Colonic mucosa (tissue), 4 donors: ENCODE measurements around the gene MUC3A. TPM values are rescaled to one million over a fixed set of nuclear protein-coding genes. Genes with fewer than 3 reads are reported as not detected.
A peak's percentile ranks its signal among the peaks of the same experiment; 100 is the strongest.
"Not testable (repeated sequence)": the region's sequence is repeated elsewhere in the genome, so short reads cannot be mapped to it uniquely, and the experiment has no call there.

Source experiments
- DNase-seq: peaks from one replicate; pipeline ENCODE4 v3.0.0-alpha.2; 2020
- H3K27ac ChIP-seq: fragments of 200-600 bp; one replicate; pipeline ENCODE4 v1.8.0; 2021
- H3K27me3 ChIP-seq: fragments of 200-600 bp; one replicate; pipeline ENCODE4 v1.8.0; 2021
- H3K36me3 ChIP-seq: fragments of 200-600 bp; one replicate; pipeline ENCODE4 v1.8.0; 2021
- H3K4me1 ChIP-seq: fragments of 200-600 bp; one replicate; pipeline ENCODE4 v1.8.0; 2021; ENCODE audit warnings: mild to moderate bottlenecking
- H3K4me3 ChIP-seq: fragments of 200-600 bp; one replicate; pipeline ENCODE4 v1.8.0; 2021
- H3K9ac ChIP-seq, 2 donors: one replicate each; pipeline ENCODE4 v1.7.0; 2013; ENCODE audit warnings: control low read depth in 2 of 2, low read depth in 2 of 2, low read length in 2 of 2
- H3K9me3 ChIP-seq: fragments of 200-600 bp; one replicate; pipeline ENCODE4 v1.8.0; 2021
- CTCF ChIP-seq: fragments of 200-600 bp; IDR thresholded peaks from one replicate; pipeline ENCODE4 v1.8.0; 2022; ENCODE audit warnings: antibody characterized with exemption, mild to moderate bottlenecking
- intact Hi-C: fragments of 100-400 bp; cut with DNase I; formaldehyde crosslinking; loops from one replicate; pipeline ENCODE4 v1.14.1; 2022
- total RNA-seq, 2 donors: library from RNA; stranded (reverse); fragmentation: NEBNext Ultra II Directional in 1 of 2; extraction: Animal tissue kit (Norgen Biotek cat#: 25700) in 1 of 2; gene quantifications; one replicate each; pipeline ENCODE4 v1.2.1, GENCODE V29; 2021
- donor health status: healthy.
- donor health status: DM: no; HTN: no; CAD: no.
- donor health status: DM: no; HTN: no; CAD: no.

The MUC3A gene
- total RNA-seq, 2 donors from 2014 or later: 137 to 149 TPM

GRCh38 chr7:101002333-101002732 is 53.0 kb downstream of the MUC3A start:
- H3K36me3 ChIP-seq, H3K4me3 ChIP-seq, intact Hi-C loops, H3K4me1 ChIP-seq, DNase-seq, H3K27me3 ChIP-seq, H3K9ac ChIP-seq, H3K27ac ChIP-seq, H3K9me3 ChIP-seq: not testable (repeated sequence)

- DNase-seq: not testable (repeated sequence)
Observed at GRCh38 chr7:101007361-101007760, 58.0 kb downstream of the MUC3A start.

GRCh38 chr7:101009629-101010028 is 60.3 kb downstream of the MUC3A start:
- H3K27me3 ChIP-seq: no peaks in the 10 kb centered on the region
- no peak for DNase-seq
- peaks cover 6% of the 10 kb centered on the region for H3K36me3 ChIP-seq
- H3K9me3 ChIP-seq: no peaks in the 10 kb centered on the region
- no peaks in the 10 kb centered on the region for H3K4me1 ChIP-seq
- H3K4me3 ChIP-seq: no peak overlapping the region
- TF ChIP-seq CTCF: no peak
- no peak overlapping the region for H3K9ac ChIP-seq
- H3K27ac ChIP-seq: no peak overlapping the region
- intact Hi-C loops: no loop called here

More at GRCh38 chr7:101007361-101007760, 58.0 kb downstream of the MUC3A start:
- H3K36me3 ChIP-seq, intact Hi-C loops, H3K27me3 ChIP-seq, H3K9me3 ChIP-seq, H3K27ac ChIP-seq, H3K4me3 ChIP-seq, H3K9ac ChIP-seq, H3K4me1 ChIP-seq: not testable (repeated sequence)

- no peak overlapping the region for H3K9ac ChIP-seq
- TF ChIP-seq CTCF: no peak
- peaks cover 6% of the 10 kb centered on the region for H3K36me3 ChIP-seq
- no peaks in the 10 kb centered on the region for H3K27me3 ChIP-seq
- no peak overlapping the region for H3K4me3 ChIP-seq
- intact Hi-C loops: no loop called here
- no peaks in the 10 kb centered on the region for H3K4me1 ChIP-seq
- no peak overlapping the region for H3K27ac ChIP-seq
- no peaks in the 10 kb centered on the region for H3K9me3 ChIP-seq
- no peak for DNase-seq
Observed at GRCh38 chr7:101012931-101013330, 63.6 kb downstream of the MUC3A start.

GRCh38 chr7:101015626-101016025 is 66.3 kb downstream of the MUC3A start:
- Histone ChIP-seq H3K27ac (no peak overlapping the region), H3K4me3 (no peak overlapping the region), H3K36me3 (peaks cover 6% of the 10 kb centered on the region), H3K4me1 (no peaks in the 10 kb centered on the region), H3K9ac (no peak overlapping the region), H3K9me3 (no peaks in the 10 kb centered on the region), H3K27me3 (no peaks in the 10 kb centered on the region)
- TF ChIP-seq CTCF: no peak
- no peak for DNase-seq
- intact Hi-C loops: no loop called here

- Histone ChIP-seq H3K4me3 (peak overlapping the region; percentile 40), H3K36me3 (peaks cover 6% of the 10 kb centered on the region), H3K27ac (peak overlapping the region; percentile 76), H3K9ac (peak overlapping the region; percentile 58 to 61), H3K4me1 (no peaks in the 10 kb centered on the region), H3K9me3 (no peaks in the 10 kb centered on the region), H3K27me3 (no peaks in the 10 kb centered on the region)
- intact Hi-C loops: no loop called here
- peak; percentile 68 for DNase-seq
- no peak for TF ChIP-seq CTCF
Observed at GRCh38 chr7:101017064-101017777, 67.9 kb downstream of the MUC3A start.

Other genes starting within 250 kb of the MUC3A start
- 10 to 100 TPM; 28.8 to 43.4 TPM for gene POP7, start 243.4 kb upstream of the MUC3A start, total RNA-seq
- gene EPO, start 229.1 kb upstream of the MUC3A start, total RNA-seq: not detected
- gene ZAN, start 215.9 kb upstream of the MUC3A start, total RNA-seq: not detected
- 10 to 100 TPM; 43.1 to 75.9 TPM for gene EPHB4, start 122.0 kb upstream of the MUC3A start, total RNA-seq
- 10 to 100 TPM; 24.1 to 35.9 TPM for gene SLC12A9, start 96.8 kb upstream of the MUC3A start, total RNA-seq
- 10 to 100 TPM; 34.8 to 40.2 TPM for gene TRIP6, start 82.1 kb upstream of the MUC3A start, total RNA-seq
- gene SRRT, start 74.4 kb upstream of the MUC3A start, total RNA-seq: 100 to 1,000 TPM; 114 to 204 TPM
- 1 to 10 TPM; 2.1 to 4.4 TPM for gene UFSP1, start 59.8 kb upstream of the MUC3A start, total RNA-seq
- 10 to 100 TPM in 1 of 2 donors, 1 to 10 TPM in 1; 5.3 to 11.7 TPM for gene ACHE, start 53.6 kb upstream of the MUC3A start, total RNA-seq
- gene MUC12, start 20.0 kb downstream of the MUC3A start, total RNA-seq: 100 to 1,000 TPM; 331 to 542 TPM
- gene MUC17, start 70.5 kb downstream of the MUC3A start, total RNA-seq: 1 to 10 TPM; 1.7 to 2.5 TPM
- 10 to 100 TPM; 33.7 to 47.9 TPM for gene TRIM56, start 135.9 kb downstream of the MUC3A start, total RNA-seq
- 1 to 10 TPM; 1.4 to 6.1 TPM for gene SERPINE1, start 177.6 kb downstream of the MUC3A start, total RNA-seq
- gene AP1S1, start 204.9 kb downstream of the MUC3A start, total RNA-seq: 100 to 1,000 TPM; 111 to 127 TPM
- 1 to 10 TPM in 1 of 2 donors, under 1 TPM in 1; 0.90 to 3.1 TPM for gene VGF, start 216.0 kb downstream of the MUC3A start, total RNA-seq
- not detected for gene NAT16, start 230.8 kb downstream of the MUC3A start, total RNA-seq